SU-DHL-6 (cell line): ENCODE data around the gene MAST4.

Experiments
- H2AFZ ChIP-seq: fragments of 200-600 bp; sonication (generic); 2 replicates; pipeline ENCODE4 v1.6.1; 2014; ENCODE audit warnings: low read depth, mild to moderate bottlenecking, moderate library complexity, mixed read lengths, antibody characterized with exemption, low read length; ENCODE audit not compliant: severe bottlenecking
- H3F3A ChIP-seq: fragments of 200-600 bp; shearing (Covaris generic); 2 replicates; pipeline ENCODE4 v1.6.0; 2016; ENCODE audit warnings: antibody characterized with exemption, mild to moderate bottlenecking; ENCODE audit not compliant: insufficient read depth
- H3K27ac ChIP-seq: fragments of 200-600 bp; sonication (generic); 2 replicates; pipeline ENCODE4 v1.5.1; 2016; ENCODE audit warnings: low read depth, mild to moderate bottlenecking, low read length, moderate library complexity, mixed read lengths
- H3K27me3 ChIP-seq: fragments of 200-600 bp; sonication (generic), shearing (Covaris generic); 2 replicates; pipeline ENCODE4 v1.6.0; 2014; ENCODE audit warnings: mild to moderate bottlenecking, low read length
- H3K36me3 ChIP-seq: fragments of 200-600 bp; sonication (generic); 2 replicates; pipeline ENCODE4 v1.6.1; 2014; ENCODE audit warnings: mild to moderate bottlenecking, low read length, mixed read lengths
- H3K4me2 ChIP-seq: fragments of 300-600, 200-600 bp; shearing (Covaris generic), sonication (generic); 2 replicates; pipeline ENCODE4 v1.6.0; 2014; ENCODE audit warnings: low read length, low read depth, mild to moderate bottlenecking; ENCODE audit not compliant: poor library complexity, severe bottlenecking
- H3K4me3 ChIP-seq: fragments of 200-600 bp; sonication (generic); 2 replicates; pipeline ENCODE4 v1.5.1; 2014; ENCODE audit warnings: antibody characterized with exemption, low read length, mild to moderate bottlenecking, mixed read lengths; ENCODE audit not compliant: insufficient read depth, poor library complexity, severe bottlenecking
- H3K79me2 ChIP-seq: fragments of 200-600 bp; sonication (generic); 2 replicates; pipeline ENCODE4 v1.6.1; 2014; ENCODE audit warnings: mild to moderate bottlenecking, low read length, moderate library complexity; ENCODE audit not compliant: insufficient read depth
- H3K9ac ChIP-seq: fragments of 200-600 bp; sonication (generic); 2 replicates; pipeline ENCODE4 v1.7.0; 2014; ENCODE audit warnings: mild to moderate bottlenecking, low read length
- H3K9me2 ChIP-seq: fragments of 200-600 bp; sonication (generic); replicated peaks from 2 replicates; pipeline ENCODE4 v1.6.1; 2014; ENCODE audit warnings: low read length; ENCODE audit not compliant: insufficient read depth
- H3K9me3 ChIP-seq: fragments of 200-600 bp; sonication (generic); 2 replicates; pipeline ENCODE4 v1.6.1; 2014; ENCODE audit warnings: low read length, mixed read lengths; ENCODE audit not compliant: insufficient read depth
- H4K20me1 ChIP-seq: fragments of 200-600 bp; sonication (generic); 2 replicates; pipeline ENCODE4 v1.6.1; 2014; ENCODE audit warnings: low read depth, mild to moderate bottlenecking, antibody characterized with exemption, low read length, moderate library complexity, mixed read lengths
- CTCF ChIP-seq: fragments of 200-600 bp; sonication (generic); IDR thresholded peaks from one replicate; pipeline ENCODE4 v1.5.1; 2017; ENCODE audit warnings: antibody characterized with exemption, mild to moderate bottlenecking, low read length, moderate library complexity; ENCODE audit not compliant: insufficient read depth, poor library complexity, severe bottlenecking
- EZH2phosphoT487 ChIP-seq: fragments of 200-600 bp; sonication (generic), shearing (Covaris generic); conservative IDR thresholded peaks from 2 replicates; pipeline ENCODE4 v1.6.1; 2018; ENCODE audit warnings: mild to moderate bottlenecking, antibody characterized with exemption, low read length, moderate library complexity, mixed read lengths

MAST4 gene

DNA sequence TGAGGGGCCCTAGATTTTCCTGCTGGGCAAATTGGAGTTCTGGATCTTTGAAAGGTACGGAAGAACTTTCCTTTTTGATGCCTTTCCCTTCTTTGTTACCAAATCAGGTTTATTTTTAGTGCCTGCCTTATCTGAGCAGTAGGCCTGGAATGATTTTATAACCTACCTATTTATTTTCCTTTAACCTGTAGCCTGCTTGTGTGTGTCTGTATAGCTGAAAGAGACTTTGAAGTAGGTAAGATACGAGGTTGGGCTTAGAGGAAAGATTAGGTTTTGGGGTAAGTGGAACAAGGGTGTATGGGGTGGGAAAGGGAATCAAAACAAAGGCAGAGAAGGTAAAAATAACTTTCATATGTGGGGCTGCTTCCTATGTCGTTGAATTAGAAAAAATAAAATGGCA lies 389.2 kb downstream of the MAST4 start:
- Histone ChIP-seq H3K79me2 (no peaks in the 10 kb centered on the region), H3F3A (no peaks in the 10 kb centered on the region), H3K36me3 (no peaks in the 10 kb centered on the region), H3K9ac (no peak overlapping the region), H3K27me3 (no peaks in the 10 kb centered on the region), H3K4me2 (no peak overlapping the region), H2AFZ (no peak overlapping the region), H4K20me1 (no peaks in the 10 kb centered on the region), H3K27ac (no peak overlapping the region), H3K9me2 (no peaks in the 10 kb centered on the region), H3K9me3 (no peaks in the 10 kb centered on the region), H3K4me3 (no peak overlapping the region)
- no peak for TF ChIP-seq CTCF
- TF ChIP-seq EZH2phosphoT487: no peak

GRCh38 chr5:66986009-66986408 lies 389.8 kb downstream of the MAST4 start:
- no peak for TF ChIP-seq EZH2phosphoT487
- TF ChIP-seq CTCF: no peak
- Histone ChIP-seq H3F3A (no peaks in the 10 kb centered on the region), H3K4me2 (no peak overlapping the region), H3K4me3 (no peak overlapping the region), H3K79me2 (no peaks in the 10 kb centered on the region), H3K27ac (no peak overlapping the region), H3K27me3 (no peaks in the 10 kb centered on the region), H3K9me3 (no peaks in the 10 kb centered on the region), H3K36me3 (no peaks in the 10 kb centered on the region), H4K20me1 (no peaks in the 10 kb centered on the region), H3K9ac (no peak overlapping the region), H2AFZ (no peak overlapping the region), H3K9me2 (no peaks in the 10 kb centered on the region)

- Histone ChIP-seq H4K20me1 (no peaks in the 10 kb centered on the region), H3K9ac (no peak overlapping the region), H3K27ac (no peak overlapping the region), H3K9me3 (no peaks in the 10 kb centered on the region), H3K36me3 (no peaks in the 10 kb centered on the region), H3F3A (no peaks in the 10 kb centered on the region), H3K4me2 (no peak overlapping the region), H3K9me2 (no peaks in the 10 kb centered on the region), H3K27me3 (no peaks in the 10 kb centered on the region), H3K4me3 (no peak overlapping the region), H3K79me2 (no peaks in the 10 kb centered on the region), H2AFZ (no peak overlapping the region)
- TF ChIP-seq CTCF (no peak), EZH2phosphoT487 (no peak)
Measured at GRCh38 chr5:66986534-66986933, 390.3 kb downstream of the MAST4 start.

- H3K79me2 ChIP-seq: no peaks in the 10 kb centered on the region
- no peaks in the 10 kb centered on the region for H4K20me1 ChIP-seq
- no peak overlapping the region for H3K9ac ChIP-seq
- H3K4me3 ChIP-seq: no peak overlapping the region
- TF ChIP-seq CTCF: no peak
- TF ChIP-seq EZH2phosphoT487: no peak
- no peaks in the 10 kb centered on the region for H3K9me2 ChIP-seq
- H3K27me3 ChIP-seq: no peaks in the 10 kb centered on the region
- no peaks in the 10 kb centered on the region for H3K36me3 ChIP-seq
- H2AFZ ChIP-seq: no peak overlapping the region
- H3K9me3 ChIP-seq: no peaks in the 10 kb centered on the region
- no peak overlapping the region for H3K27ac ChIP-seq
- no peaks in the 10 kb centered on the region for H3F3A ChIP-seq
- H3K4me2 ChIP-seq: no peak overlapping the region
Measured at GRCh38 chr5:66987126-66987525, 390.9 kb downstream of the MAST4 start.
